ENCODE data around the gene ANKMY1.

ANKMY1 gene

GRCh38 chr2:240557808-240558207 lies at the start of gene ANKMY1:
Gene ANKMY1 (minus strand): TSS chr2:240557988. CDS start chr2:240557335, 653 bp downstream.
- DNase-seq (ENCODE audit: low read depth): peak; percentile 81

- DNase-seq (ENCODE audit: low read depth): no peak
Measured at GRCh38 chr2:240605867-240606743, 48.3 kb upstream of the ANKMY1 start.

- no peak for DNase-seq (ENCODE audit: low read depth)
Measured at GRCh38 chr2:240604939-240605716, 47.3 kb upstream of the ANKMY1 start.

- DNase-seq (ENCODE audit: low read depth): peak; percentile 62
Measured at GRCh38 chr2:240604291-240604938, 46.6 kb upstream of the ANKMY1 start.

GRCh38 chr2:240603846-240604245 lies 46.1 kb upstream of the ANKMY1 start:
- DNase-seq (ENCODE audit: low read depth): no peak

- DNase-seq (ENCODE audit: low read depth): no peak
Measured at GRCh38 chr2:240603081-240603835, 45.5 kb upstream of the ANKMY1 start.

- DNase-seq (ENCODE audit: low read depth): no peak
Measured at GRCh38 chr2:240602266-240603050, 44.7 kb upstream of the ANKMY1 start.

- no peak for DNase-seq (ENCODE audit: low read depth)
Measured at GRCh38 chr2:240601831-240602160, 44.0 kb upstream of the ANKMY1 start.

GRCh38 chr2:240601061-240601830 lies 43.5 kb upstream of the ANKMY1 start:
- no peak for DNase-seq (ENCODE audit: low read depth)

- DNase-seq (ENCODE audit: low read depth): no peak
Measured at GRCh38 chr2:240600451-240600961, 42.7 kb upstream of the ANKMY1 start.

GRCh38 chr2:240599141-240599583 lies 41.4 kb upstream of the ANKMY1 start:
- DNase-seq (ENCODE audit: low read depth): no peak

- no peak for DNase-seq (ENCODE audit: low read depth)
Measured at GRCh38 chr2:240598311-240598911, 40.6 kb upstream of the ANKMY1 start.

GRCh38 chr2:240597419-240598181 lies 39.8 kb upstream of the ANKMY1 start:
- no peak for DNase-seq (ENCODE audit: low read depth)

GRCh38 chr2:240597054-240597418 lies 39.2 kb upstream of the ANKMY1 start:
- DNase-seq (ENCODE audit: low read depth): no peak

GRCh38 chr2:240596491-240596931 lies 38.7 kb upstream of the ANKMY1 start:
- DNase-seq (ENCODE audit: low read depth): no peak

- DNase-seq (ENCODE audit: low read depth): no peak
Measured at GRCh38 chr2:240596080-240596460, 38.3 kb upstream of the ANKMY1 start.

- no peak for DNase-seq (ENCODE audit: low read depth)
Measured at GRCh38 chr2:240595381-240596079, 37.7 kb upstream of the ANKMY1 start.
